Mesendoderm (in vitro differentiated cells): Measurements from ENCODE around the gene UBC.
"Not testable (repeated sequence)": the region's sequence is repeated elsewhere in the genome, so short reads cannot be mapped to it uniquely, and the experiment has no call there.

Experiments
- DNase-seq: peaks from one replicate; pipeline ENCODE4 v3.0.0; 2013
- H2AK5ac ChIP-seq: 2 replicates; pipeline ENCODE4 v1.6.1; 2013; ENCODE audit warnings: low read length, inconsistent platforms
- H2BK120ac ChIP-seq: 2 replicates; pipeline ENCODE4 v1.6.1; 2013; ENCODE audit warnings: low read depth, mild to moderate bottlenecking, low read length, moderate library complexity, mixed read lengths
- H2BK15ac ChIP-seq: replicated peaks from 2 replicates; pipeline ENCODE4 v1.6.1; 2013; ENCODE audit warnings: low read depth, mild to moderate bottlenecking, moderate library complexity
- H2BK5ac ChIP-seq: 2 replicates; pipeline ENCODE4 v1.6.1; 2013; ENCODE audit warnings: low read length, inconsistent platforms
- H3K18ac ChIP-seq: 2 replicates; pipeline ENCODE4 v1.6.1; 2013; ENCODE audit warnings: mild to moderate bottlenecking, low read length, mixed read lengths
- H3K23ac ChIP-seq: one replicate; pipeline ENCODE4 v1.6.1; 2013; ENCODE audit warnings: low read length
- H3K27ac ChIP-seq: 2 replicates; pipeline ENCODE4 v1.5.1; 2013; ENCODE audit warnings: low read depth, mild to moderate bottlenecking, inconsistent platforms, low read length, moderate library complexity
- H3K27me3 ChIP-seq: 2 replicates; pipeline ENCODE4 v1.6.1; 2013; ENCODE audit warnings: low read length, control low read depth, mild to moderate bottlenecking, inconsistent platforms; ENCODE audit not compliant: insufficient read depth, poor library complexity
- H3K36me3 ChIP-seq: 2 replicates; pipeline ENCODE4 v1.6.1; 2013; ENCODE audit warnings: low read length, inconsistent platforms; ENCODE audit not compliant: control insufficient read depth, insufficient read depth
- H3K4ac ChIP-seq: one replicate; pipeline ENCODE4 v1.6.1; 2013; ENCODE audit warnings: low read depth, mild to moderate bottlenecking, low read length, moderate library complexity
- H3K4me1 ChIP-seq: 2 replicates; pipeline ENCODE4 v1.6.1; 2013; ENCODE audit warnings: low read depth, low read length, inconsistent platforms; ENCODE audit not compliant: control insufficient read depth
- H3K4me2 ChIP-seq: 2 replicates; pipeline ENCODE4 v1.6.1; 2013; ENCODE audit warnings: low read length
- H3K4me3 ChIP-seq: 2 replicates; pipeline ENCODE4 v1.5.1; 2013; ENCODE audit warnings: mild to moderate bottlenecking, low read length
- H3K56ac ChIP-seq: one replicate; pipeline ENCODE4 v1.6.1; 2013; ENCODE audit warnings: low read length
- H3K79me1 ChIP-seq: 2 replicates; pipeline ENCODE4 v1.6.1; 2013; ENCODE audit warnings: low read length, inconsistent platforms
- H3K79me2 ChIP-seq: 2 replicates; pipeline ENCODE4 v1.6.1; 2013; ENCODE audit warnings: mild to moderate bottlenecking, low read length; ENCODE audit not compliant: control insufficient read depth, insufficient read depth
- H3K9ac ChIP-seq: 2 replicates; pipeline ENCODE4 v1.6.1; 2013; ENCODE audit warnings: low read length, inconsistent platforms
- H4K5ac ChIP-seq: one replicate; pipeline ENCODE4 v1.6.1; 2013; ENCODE audit warnings: low read length
- H4K8ac ChIP-seq: one replicate; pipeline ENCODE4 v1.6.1; 2013; ENCODE audit warnings: low read depth, mild to moderate bottlenecking, control low read depth, low read length, moderate library complexity
- WGBS: extraction: QIAGEN DNeasy Blood & Tissue Kit; methylation state at CpG from one replicate; pipeline ENCODE4 v1.1.7; 2013; ENCODE audit warnings: low lambda C conversion rate, missing lambda C conversion rate; ENCODE audit not compliant: insufficient coverage; ENCODE audit errors: extremely low coverage; 5-methylcytosine and 5-hydroxymethylcytosine counted together

The UBC gene

GRCh38 chr12:124901003-124901402, 13.4 kb downstream of the UBC start:
- H3K4ac ChIP-seq: no peak overlapping the region
- DNase-seq: no peak
- no peak overlapping the region for H2BK5ac ChIP-seq
- no peaks in the 10 kb centered on the region for H3K36me3 ChIP-seq
- H3K4me2 ChIP-seq: no peak overlapping the region
- no CpG with 5 or more reads among the region's 3 CpGs for WGBS
- no peaks in the 10 kb centered on the region for H3K27me3 ChIP-seq
- no peak overlapping the region for H4K5ac ChIP-seq
- H3K56ac ChIP-seq: no peak overlapping the region
- peaks cover 2% of the 10 kb centered on the region for H3K4me1 ChIP-seq
- H2AK5ac ChIP-seq: no peak overlapping the region
- H4K8ac ChIP-seq: no peak overlapping the region
- no peaks in the 10 kb centered on the region for H3K79me1 ChIP-seq
- no peak overlapping the region for H2BK120ac ChIP-seq
- no peak overlapping the region for H2BK15ac ChIP-seq
- no peak overlapping the region for H3K23ac ChIP-seq
- H3K9ac ChIP-seq: no peak overlapping the region
- no peaks in the 10 kb centered on the region for H3K79me2 ChIP-seq
- no peak overlapping the region for H3K18ac ChIP-seq
- no peak overlapping the region for H3K4me3 ChIP-seq
- no peak overlapping the region for H3K27ac ChIP-seq

GRCh38 chr12:124900345-124900795, 14.1 kb downstream of the UBC start:
- not testable (repeated sequence) for H3K23ac ChIP-seq, H3K56ac ChIP-seq, H2BK15ac ChIP-seq, H3K4me1 ChIP-seq, H2BK5ac ChIP-seq, DNase-seq, H3K4me3 ChIP-seq, H4K5ac ChIP-seq, H3K27ac ChIP-seq, H2BK120ac ChIP-seq, H3K79me1 ChIP-seq, H3K4ac ChIP-seq, H4K8ac ChIP-seq, H2AK5ac ChIP-seq, H3K9ac ChIP-seq, H3K4me2 ChIP-seq, H3K18ac ChIP-seq, H3K79me2 ChIP-seq, H3K36me3 ChIP-seq, H3K27me3 ChIP-seq
- WGBS: no CpG with 5 or more reads among the region's 8 CpGs

- Histone ChIP-seq H3K9ac (no peak overlapping the region), H2BK5ac (no peak overlapping the region), H2AK5ac (no peak overlapping the region), H3K23ac (no peak overlapping the region), H2BK120ac (no peak overlapping the region), H3K79me1 (no peaks in the 10 kb centered on the region), H3K4me2 (no peak overlapping the region), H3K79me2 (no peaks in the 10 kb centered on the region), H3K56ac (no peak overlapping the region), H3K27ac (no peak overlapping the region), H3K18ac (no peak overlapping the region), H3K4me3 (no peak overlapping the region), H3K4me1 (no peaks in the 10 kb centered on the region), H3K27me3 (no peaks in the 10 kb centered on the region), H3K36me3 (no peaks in the 10 kb centered on the region), H4K8ac (no peak overlapping the region), H3K4ac (no peak overlapping the region), H2BK15ac (no peak overlapping the region), H4K5ac (no peak overlapping the region)
- no CpG with 5 or more reads among the region's 5 CpGs for WGBS
- no peak for DNase-seq
Measured at GRCh38 chr12:124898923-124899294, 15.5 kb downstream of the UBC start.

GRCh38 chr12:124898200-124898922, 16.1 kb downstream of the UBC start:
- H3K23ac ChIP-seq: no peak overlapping the region
- no peak overlapping the region for H2BK120ac ChIP-seq
- H3K4ac ChIP-seq: no peak overlapping the region
- H3K9ac ChIP-seq: no peak overlapping the region
- DNase-seq: peak; percentile 75
- WGBS: no CpG with 5 or more reads among the region's 18 CpGs
- no peak overlapping the region for H3K4me2 ChIP-seq
- H2BK15ac ChIP-seq: no peak overlapping the region
- H3K36me3 ChIP-seq: no peaks in the 10 kb centered on the region
- no peak overlapping the region for H2BK5ac ChIP-seq
- H3K4me1 ChIP-seq: no peaks in the 10 kb centered on the region
- H3K27me3 ChIP-seq: no peaks in the 10 kb centered on the region
- H2AK5ac ChIP-seq: no peak overlapping the region
- H3K56ac ChIP-seq: no peak overlapping the region
- no peak overlapping the region for H3K18ac ChIP-seq
- no peak overlapping the region for H4K8ac ChIP-seq
- no peaks in the 10 kb centered on the region for H3K79me1 ChIP-seq
- no peaks in the 10 kb centered on the region for H3K79me2 ChIP-seq
- H3K27ac ChIP-seq: no peak overlapping the region
- H3K4me3 ChIP-seq: no peak overlapping the region
- no peak overlapping the region for H4K5ac ChIP-seq

- no peak overlapping the region for H3K4ac ChIP-seq
- WGBS: no CpG with 5 or more reads among the region's 5 CpGs
- no peak overlapping the region for H3K23ac ChIP-seq
- no peaks in the 10 kb centered on the region for H3K27me3 ChIP-seq
- no peak overlapping the region for H3K56ac ChIP-seq
- DNase-seq: no peak
- H2BK5ac ChIP-seq: no peak overlapping the region
- H3K9ac ChIP-seq: no peak overlapping the region
- no peak overlapping the region for H2BK120ac ChIP-seq
- no peak overlapping the region for H3K18ac ChIP-seq
- no peaks in the 10 kb centered on the region for H3K79me1 ChIP-seq
- H3K4me3 ChIP-seq: no peak overlapping the region
- H3K4me2 ChIP-seq: no peak overlapping the region
- H4K5ac ChIP-seq: no peak overlapping the region
- no peak overlapping the region for H2AK5ac ChIP-seq
- no peak overlapping the region for H4K8ac ChIP-seq
- H3K27ac ChIP-seq: no peak overlapping the region
- H3K4me1 ChIP-seq: no peaks in the 10 kb centered on the region
- H2BK15ac ChIP-seq: no peak overlapping the region
- H3K36me3 ChIP-seq: no peaks in the 10 kb centered on the region
- no peaks in the 10 kb centered on the region for H3K79me2 ChIP-seq
Measured at GRCh38 chr12:124896461-124896860, 18.0 kb downstream of the UBC start.
